Glutamatergic neuron (in vitro differentiated cells): ENCODE measurements around the gene ARF4. TPM values are rescaled to one million over a fixed set of nuclear protein-coding genes. Genes with fewer than 3 reads are reported as not detected.
"Not testable (repeated sequence)": the region's sequence is repeated elsewhere in the genome, so short reads cannot be mapped to it uniquely, and the experiment has no call there.

Experiments used
- DNase-seq: peaks from one replicate; pipeline ENCODE4 v3.0.0; 2022
- H3K27ac Mint-ChIP-seq: one replicate; pipeline ENCODE4 v1.8.0; 2020; ENCODE audit warnings: mild to moderate bottlenecking, mixed read lengths, inconsistent platforms; ENCODE audit not compliant: unreplicated experiment
- H3K27me3 Mint-ChIP-seq: one replicate; pipeline ENCODE4 v1.8.0; 2020; ENCODE audit warnings: mild to moderate bottlenecking, moderate library complexity, mixed read lengths, inconsistent platforms; ENCODE audit not compliant: unreplicated experiment
- H3K36me3 Mint-ChIP-seq: one replicate; pipeline ENCODE4 v1.8.0; 2020; ENCODE audit warnings: mild to moderate bottlenecking, mixed read lengths, inconsistent platforms; ENCODE audit not compliant: unreplicated experiment
- H3K4me1 Mint-ChIP-seq: one replicate; pipeline ENCODE4 v1.8.0; 2020; ENCODE audit warnings: mild to moderate bottlenecking, low read depth, mixed read lengths, inconsistent platforms; ENCODE audit not compliant: unreplicated experiment
- H3K4me3 Mint-ChIP-seq: one replicate; pipeline ENCODE4 v1.8.0; 2020; ENCODE audit warnings: mild to moderate bottlenecking, mixed read lengths, inconsistent platforms; ENCODE audit not compliant: unreplicated experiment
- H3K9me3 Mint-ChIP-seq: one replicate; pipeline ENCODE4 v1.8.0; 2020; ENCODE audit warnings: mild to moderate bottlenecking, moderate library complexity, mixed read lengths, inconsistent platforms; ENCODE audit not compliant: unreplicated experiment
- long read RNA-seq: library from polyadenylated mRNA; unstranded; transcript quantifications from one replicate; pipeline ENCODE4 v2.0.0, GENCODE V29; 2020; ENCODE audit not compliant: unreplicated experiment
- total RNA-seq: library from RNA; stranded (reverse); fragmentation: NEBNext Ultra II Directional; extraction: Animal tissue kit (Norgen Biotek cat#: 25700); gene quantifications from one replicate; pipeline ENCODE4 v1.2.1, GENCODE V29; 2021; ENCODE audit not compliant: unreplicated experiment
- TF ChIP-seq, protein P1 (sequence below): fragments of 200-600 bp; sonication (generic); IDR thresholded peaks from one replicate; pipeline ENCODE4 v1.5.0; 2021; ENCODE audit not compliant: partially characterized antibody, unreplicated experiment

The ARF4 gene
- 131 TPM for total RNA-seq
- long read RNA-seq, transcript ARF4-201 (6 exons, 1,660 nt) = major isoform, 128 of 135 reads
- long read RNA-seq, partial matches to known transcripts = 3 of 135 reads
- long read RNA-seq, other reads (novel, unspliced or antisense) = 1 of 135 reads

GRCh38 chr3:57597127-57597923 lies at the start of gene ARF4:
TSS of gene ARF4 (minus strand) at chr3:57597344. CDS start at chr3:57597140, 204 bp downstream.
- Mint-ChIP-seq H3K4me1 (peaks cover 11% of the 10 kb centered on the region), H3K9me3 (peaks cover 6% of the 10 kb centered on the region), H3K4me3 (peak within 1 kb of the TSS; percentile 98), H3K27me3 (peaks cover 11% of the 10 kb centered on the region), H3K27ac (peak within 1 kb of the TSS; percentile 98), H3K36me3 (no peaks in the 10 kb centered on the region)
- TF ChIP-seq, protein P1, sequence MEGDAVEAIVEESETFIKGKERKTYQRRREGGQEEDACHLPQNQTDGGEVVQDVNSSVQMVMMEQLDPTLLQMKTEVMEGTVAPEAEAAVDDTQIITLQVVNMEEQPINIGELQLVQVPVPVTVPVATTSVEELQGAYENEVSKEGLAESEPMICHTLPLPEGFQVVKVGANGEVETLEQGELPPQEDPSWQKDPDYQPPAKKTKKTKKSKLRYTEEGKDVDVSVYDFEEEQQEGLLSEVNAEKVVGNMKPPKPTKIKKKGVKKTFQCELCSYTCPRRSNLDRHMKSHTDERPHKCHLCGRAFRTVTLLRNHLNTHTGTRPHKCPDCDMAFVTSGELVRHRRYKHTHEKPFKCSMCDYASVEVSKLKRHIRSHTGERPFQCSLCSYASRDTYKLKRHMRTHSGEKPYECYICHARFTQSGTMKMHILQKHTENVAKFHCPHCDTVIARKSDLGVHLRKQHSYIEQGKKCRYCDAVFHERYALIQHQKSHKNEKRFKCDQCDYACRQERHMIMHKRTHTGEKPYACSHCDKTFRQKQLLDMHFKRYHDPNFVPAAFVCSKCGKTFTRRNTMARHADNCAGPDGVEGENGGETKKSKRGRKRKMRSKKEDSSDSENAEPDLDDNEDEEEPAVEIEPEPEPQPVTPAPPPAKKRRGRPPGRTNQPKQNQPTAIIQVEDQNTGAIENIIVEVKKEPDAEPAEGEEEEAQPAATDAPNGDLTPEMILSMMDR = no peak
- DNase-seq = peak; percentile 100

GRCh38 chr3:57646723-57647122 lies 49.6 kb upstream of the ARF4 start:
- Mint-ChIP-seq H3K4me3 (no peak overlapping the region), H3K36me3 (peaks cover 14% of the 10 kb centered on the region), H3K27ac (no peak overlapping the region), H3K4me1 (no peaks in the 10 kb centered on the region), H3K27me3 (no peaks in the 10 kb centered on the region), H3K9me3 (no peaks in the 10 kb centered on the region)
- no peak for DNase-seq
- TF ChIP-seq, protein P1 = no peak

DNA sequence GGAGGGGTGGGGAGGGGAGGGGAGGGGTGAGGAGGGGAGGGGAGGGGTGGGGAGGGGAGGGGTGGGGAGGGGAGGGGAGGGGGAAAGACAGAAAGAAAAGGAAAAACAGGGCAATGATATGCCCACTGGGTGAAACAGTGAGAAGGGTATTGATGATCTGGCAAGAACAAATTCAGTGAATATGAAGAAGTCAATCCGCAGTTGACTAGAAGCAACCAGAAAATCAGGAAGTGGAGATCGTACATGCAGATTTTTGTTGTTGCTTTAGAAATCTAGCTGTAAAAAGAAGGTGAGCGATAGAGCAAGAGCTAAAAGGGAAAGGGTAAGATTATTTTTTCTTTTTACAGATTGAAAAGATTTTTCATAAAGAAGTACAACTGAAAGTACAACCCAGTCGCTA lies 47.6 kb upstream of the ARF4 start:
- Mint-ChIP-seq H3K4me1 (no peaks in the 10 kb centered on the region), H3K9me3 (no peaks in the 10 kb centered on the region), H3K36me3 (peaks cover 14% of the 10 kb centered on the region), H3K27ac (no peak overlapping the region), H3K4me3 (no peak overlapping the region), H3K27me3 (no peaks in the 10 kb centered on the region)
- no peak for DNase-seq
- TF ChIP-seq, protein P1 = no peak

- no peaks in the 10 kb centered on the region for H3K4me1 Mint-ChIP-seq
- TF ChIP-seq, protein P1 = no peak
- no peak overlapping the region for H3K27ac Mint-ChIP-seq
- H3K9me3 Mint-ChIP-seq = no peaks in the 10 kb centered on the region
- no peaks in the 10 kb centered on the region for H3K27me3 Mint-ChIP-seq
- H3K36me3 Mint-ChIP-seq = no peaks in the 10 kb centered on the region
- H3K4me3 Mint-ChIP-seq = no peak overlapping the region
- no peak for DNase-seq
Measured at GRCh38 chr3:57637391-57637790, 40.2 kb upstream of the ARF4 start.

GRCh38 chr3:57634259-57634658 lies 37.1 kb upstream of the ARF4 start:
- H3K27ac Mint-ChIP-seq, H3K4me1 Mint-ChIP-seq, H3K27me3 Mint-ChIP-seq, H3K4me3 Mint-ChIP-seq, H3K9me3 Mint-ChIP-seq, H3K36me3 Mint-ChIP-seq, DNase-seq: not testable (repeated sequence)
